Fibroblast of skin of abdomen (primary cell): ENCODE results near the gene RTL10.

ENCODE experiments used
- DNase-seq: peaks from one replicate; pipeline ENCODE4 v3.0.0-alpha.2; 2013

Gene RTL10

DNA sequence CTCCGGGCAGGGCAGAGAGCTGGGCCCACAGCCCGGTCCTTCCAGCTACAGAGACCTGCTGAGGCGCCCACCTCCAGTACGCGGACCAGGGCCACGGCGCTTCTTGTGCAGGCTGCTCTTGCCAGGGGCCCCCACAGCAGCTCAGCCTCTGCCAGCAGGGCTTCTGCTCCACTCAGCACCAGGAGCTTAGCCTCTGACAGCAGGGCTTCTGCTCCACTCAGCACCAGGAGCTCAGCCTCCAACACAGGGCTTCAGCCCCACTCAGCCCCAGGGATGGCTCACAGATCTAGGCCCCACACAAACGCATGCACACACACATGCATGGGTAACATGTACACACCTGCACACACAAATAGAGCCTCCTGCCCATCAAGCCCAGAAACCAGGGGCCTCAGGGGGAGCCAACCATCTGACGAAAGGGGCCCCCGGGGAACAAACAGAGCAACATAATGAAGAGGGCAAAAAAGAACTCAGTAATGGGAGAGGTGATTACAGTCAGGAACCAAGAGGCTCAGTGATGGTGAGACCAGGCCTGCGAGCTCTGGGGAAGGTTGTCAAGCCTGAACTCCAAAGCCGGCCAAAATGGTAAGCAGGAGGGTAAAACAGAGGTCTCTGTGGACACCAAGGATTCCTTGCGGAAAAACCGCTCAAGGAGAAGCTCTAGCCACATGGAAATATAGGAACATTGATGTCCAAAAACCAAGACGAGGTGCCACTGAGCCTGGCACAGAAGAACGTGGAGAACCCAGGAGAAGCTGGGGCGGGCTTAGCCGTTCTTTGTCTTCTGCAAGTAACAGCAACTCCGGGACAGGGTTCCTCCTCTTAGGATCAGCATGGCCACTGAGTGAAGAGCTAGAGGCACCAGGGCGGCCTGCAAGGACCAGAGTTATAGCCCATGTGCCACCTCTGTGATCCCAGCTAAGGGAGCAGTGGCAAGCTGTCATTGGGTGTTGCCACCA, 46.5 kb downstream of the RTL10 start:
- no peak for DNase-seq

DNA sequence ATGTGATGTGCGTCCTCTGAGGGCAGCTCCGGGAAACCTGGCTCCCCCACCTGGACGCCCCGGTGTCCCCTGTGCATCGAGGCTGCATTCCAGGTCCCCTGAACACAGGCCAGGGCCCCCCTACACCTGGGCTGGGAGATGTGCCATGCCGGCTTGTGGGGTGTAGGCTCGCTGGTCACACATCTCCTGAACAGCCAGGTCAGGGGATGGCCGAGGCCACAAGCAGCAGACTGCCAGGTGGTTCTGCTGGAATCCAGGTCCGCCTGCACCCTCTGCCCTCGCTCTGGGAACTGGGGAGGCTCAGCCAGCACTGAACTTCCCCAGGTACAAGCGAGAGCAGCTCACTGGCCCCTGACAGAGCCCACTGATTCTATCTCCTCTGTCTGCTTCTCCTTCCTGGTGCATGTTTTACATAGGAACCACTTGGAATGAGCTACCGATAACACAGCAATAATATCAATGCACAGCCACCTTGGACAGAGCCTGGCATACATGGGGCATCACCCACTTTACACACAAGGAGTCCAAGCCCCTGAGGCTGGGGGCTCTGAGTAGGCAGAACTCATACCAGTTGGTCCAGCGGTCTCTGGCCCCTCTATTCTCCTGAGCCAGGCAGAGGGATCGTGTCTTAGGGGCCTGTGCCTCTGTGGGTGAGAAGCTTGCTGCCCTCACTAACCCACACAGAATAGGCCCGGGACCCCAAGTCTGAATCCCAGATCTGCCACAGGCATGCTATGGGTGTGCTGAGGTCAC, 47.3 kb downstream of the RTL10 start:
- DNase-seq: no peak

- no peak for DNase-seq
Measured at GRCh38 chr22:19806213-19807160, 48.2 kb downstream of the RTL10 start.

GRCh38 chr22:19805821-19806212, 48.9 kb downstream of the RTL10 start:
- DNase-seq: no peak
